GM23248 (cell line): ENCODE results near the gene ITIH4. TPM values are rescaled to one million over a fixed set of nuclear protein-coding genes. Genes with fewer than 3 reads are reported as not detected.

ENCODE experiments used
- DNase-seq: peaks from one replicate; pipeline ENCODE4 v3.0.0-alpha.2; 2015
- H2AFZ ChIP-seq: fragments of 200-600 bp; sonication (generic); 2 replicates; pipeline ENCODE4 v1.6.1; 2016; ENCODE audit warnings: antibody characterized with exemption
- H3F3A ChIP-seq: fragments of 200-600 bp; sonication (generic); 2 replicates; pipeline ENCODE4 v1.6.1; 2016; ENCODE audit warnings: mild to moderate bottlenecking, antibody characterized with exemption, mixed run types; ENCODE audit not compliant: insufficient read depth
- H3K27ac ChIP-seq: fragments of 200-600 bp; sonication (generic); 2 replicates; pipeline ENCODE4 v1.5.1; 2016; ENCODE audit warnings: mild to moderate bottlenecking
- H3K27me3 ChIP-seq: fragments of 200-600 bp; sonication (generic); replicated peaks from 2 replicates; pipeline ENCODE4 v1.6.1; 2016; ENCODE audit warnings: mild to moderate bottlenecking; ENCODE audit not compliant: insufficient read depth
- H3K36me3 ChIP-seq: fragments of 200-600 bp; sonication (generic); 2 replicates; pipeline ENCODE4 v1.6.1; 2016; ENCODE audit warnings: low read depth, mild to moderate bottlenecking
- H3K4me1 ChIP-seq: fragments of 200-600 bp; sonication (generic); 2 replicates; pipeline ENCODE4 v1.6.1; 2016; ENCODE audit warnings: mild to moderate bottlenecking; ENCODE audit not compliant: insufficient read depth
- H3K4me2 ChIP-seq: fragments of 200-600 bp; sonication (generic); one replicate; pipeline ENCODE4 v1.6.1; 2016; ENCODE audit warnings: mild to moderate bottlenecking; ENCODE audit not compliant: unreplicated experiment
- H3K4me3 ChIP-seq: fragments of 200-600 bp; sonication (generic); 2 replicates; pipeline ENCODE4 v1.5.1; 2016; ENCODE audit warnings: mild to moderate bottlenecking
- H3K79me2 ChIP-seq: fragments of 200-600 bp; sonication (generic); 2 replicates; pipeline ENCODE4 v1.6.1; 2016; ENCODE audit warnings: mild to moderate bottlenecking; ENCODE audit not compliant: insufficient read depth
- H3K9ac ChIP-seq: fragments of 200-600 bp; sonication (generic); 2 replicates; pipeline ENCODE4 v1.6.1; 2016; ENCODE audit warnings: mild to moderate bottlenecking
- H3K9me2 ChIP-seq: fragments of 200-600 bp; sonication (generic); 2 replicates; pipeline ENCODE4 v1.6.1; 2016; ENCODE audit warnings: mixed run types, mild to moderate bottlenecking, moderate library complexity; ENCODE audit not compliant: insufficient read depth
- H3K9me3 ChIP-seq: fragments of 200-600 bp; sonication (generic); one replicate; pipeline ENCODE4 v1.6.1; 2017; ENCODE audit warnings: low read depth
- H4K20me1 ChIP-seq: fragments of 200-600 bp; sonication (generic); 2 replicates; pipeline ENCODE4 v1.6.0; 2016; ENCODE audit not compliant: insufficient read depth
- EZH2 ChIP-seq: fragments of 200-600 bp; sonication (generic); IDR thresholded peaks from 2 replicates; pipeline ENCODE4 v1.6.1; 2018; ENCODE audit warnings: antibody characterized with exemption, mild to moderate bottlenecking; ENCODE audit not compliant: insufficient read depth, poor library complexity, severe bottlenecking
- EZH2phosphoT487 ChIP-seq: fragments of 200-600 bp; sonication (generic); IDR thresholded peaks from 2 replicates; pipeline ENCODE4 v1.6.1; 2018; ENCODE audit warnings: antibody characterized with exemption, moderate library complexity, mild to moderate bottlenecking, low read depth; ENCODE audit not compliant: insufficient read depth
- WGBS, 2 experiments: methylation state at CpG; one replicate each; pipeline ENCODE4 v1.1.6; 2015 to 2017; ENCODE audit warnings: low lambda C conversion rate in 2 of 2, low coverage in 1 of 2; ENCODE audit errors: missing lambda C conversion rate in 2 of 2; 5-methylcytosine and 5-hydroxymethylcytosine counted together
- in situ Hi-C: fragments of 300-500 bp; cut with MboI; formaldehyde crosslinking; loops from 2 replicates; pipeline ENCODE4 v1.15.0; 2020
- polyA plus RNA-seq: library from polyadenylated mRNA; unstranded; fragments of >200 nt; fragmentation: Nextera tagmentation; extraction: Ambion mirVana; gene quantifications from 2 replicates; pipeline ENCODE4 v1.2.1, GENCODE V29; 2016
- total RNA-seq: library from RNA; depleted of rRNA; stranded (reverse); fragments of >200 nt; shearing (Covaris generic); gene quantifications from 2 replicates; pipeline ENCODE4 v1.2.3, GENCODE V29; 2014

Gene ITIH4
- total and polyA plus RNA-seq, 2 experiments from 2014 or later: 0.11 TPM; not detected in 1

DNA sequence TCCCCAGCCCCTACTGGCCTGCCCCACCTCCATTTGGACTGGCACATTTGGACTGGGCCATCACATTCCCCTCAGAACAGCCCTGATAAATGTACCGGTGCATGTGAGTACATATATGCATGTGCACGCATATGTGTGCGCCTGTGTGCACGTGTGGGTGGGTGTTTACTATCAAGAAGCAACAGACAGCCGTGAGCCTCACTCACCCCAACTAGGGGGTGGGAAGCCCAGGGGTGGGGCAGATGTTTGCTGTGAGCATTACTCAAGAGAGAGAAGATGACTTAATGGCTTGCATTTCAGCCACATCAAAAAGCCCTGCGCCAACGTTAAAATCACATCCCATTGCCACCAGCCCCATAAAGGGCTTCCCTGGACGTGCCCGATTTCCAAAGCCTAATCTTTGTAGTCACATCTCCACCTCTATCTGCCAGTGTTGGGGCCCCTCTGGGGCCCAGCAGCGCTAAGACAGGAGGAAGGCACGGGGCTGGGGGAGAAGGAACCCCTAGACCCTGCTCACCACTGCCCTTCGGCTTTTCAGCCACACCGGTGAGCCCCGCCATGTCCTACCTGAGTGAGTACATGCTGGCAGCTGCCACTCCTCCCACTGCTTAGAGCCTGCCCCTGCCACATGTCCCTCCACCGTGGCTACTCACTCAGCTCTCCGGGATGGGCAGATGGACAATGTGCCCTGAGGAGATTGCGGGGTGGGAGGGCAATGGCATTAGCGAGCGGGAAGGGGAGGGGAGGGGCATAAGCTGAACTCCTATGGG lies 25.0 kb downstream of the ITIH4 start:
- in situ Hi-C loops: no loop called here
- H3K9me2 ChIP-seq: no peaks in the 10 kb centered on the region
- no peaks in the 10 kb centered on the region for H3K9me3 ChIP-seq
- H3F3A ChIP-seq: no peaks in the 10 kb centered on the region
- 0 out of 2 replicates have a peak, but pooled peaks cover 4% of the 10 kb centered on the region for H3K4me1 ChIP-seq
- H3K27ac ChIP-seq: no peak overlapping the region
- no peaks in the 10 kb centered on the region for H4K20me1 ChIP-seq
- H3K79me2 ChIP-seq: no peaks in the 10 kb centered on the region
- no peak for TF ChIP-seq EZH2phosphoT487
- no peak for TF ChIP-seq EZH2
- H3K4me2 ChIP-seq: no peak overlapping the region
- 48 to 58% methylated on average over 17 to 19 of the region's 19 CpGs for WGBS, 2 experiments
- H3K9ac ChIP-seq: no peak overlapping the region
- no peak for DNase-seq
- no peaks in the 10 kb centered on the region for H3K36me3 ChIP-seq
- no peak overlapping the region for H3K4me3 ChIP-seq
- no peaks in the 10 kb centered on the region for H3K27me3 ChIP-seq
- H2AFZ ChIP-seq: no peak overlapping the region

DNA sequence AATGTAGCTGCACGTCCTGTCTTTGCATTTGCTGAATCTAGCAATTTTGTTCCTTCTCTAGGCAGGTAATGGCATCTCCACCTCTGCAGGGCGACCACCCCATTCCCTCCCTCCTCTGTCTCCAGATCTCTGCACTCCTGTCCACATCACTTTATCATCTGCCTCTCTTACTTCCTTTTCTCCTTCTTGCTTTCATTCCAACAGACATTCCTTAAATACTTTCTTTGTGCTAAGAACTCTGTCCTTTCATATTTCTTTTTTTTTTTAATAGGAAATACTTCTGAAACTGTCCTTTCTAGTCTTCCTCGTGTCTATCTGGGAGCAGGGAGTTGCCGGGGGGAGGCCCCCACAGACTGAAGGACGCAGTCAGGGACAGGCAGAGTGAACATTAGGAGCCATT lies 28.6 kb downstream of the ITIH4 start:
- Histone ChIP-seq H3K4me3 (no peak overlapping the region), H3K36me3 (no peaks in the 10 kb centered on the region), H3K27ac (no peak overlapping the region), H2AFZ (no peak overlapping the region), H3K79me2 (no peaks in the 10 kb centered on the region), H3F3A (no peaks in the 10 kb centered on the region), H3K27me3 (no peaks in the 10 kb centered on the region), H3K9me2 (no peaks in the 10 kb centered on the region), H3K4me2 (no peak overlapping the region), H3K9me3 (no peaks in the 10 kb centered on the region), H3K4me1 (0 out of 2 replicates have a peak, but pooled peaks cover 4% of the 10 kb centered on the region), H3K9ac (no peak overlapping the region), H4K20me1 (no peaks in the 10 kb centered on the region)
- WGBS, 2 experiments: 32 to 40% methylated on average over 5 of the region's 5 CpGs
- in situ Hi-C loops: no loop called here
- TF ChIP-seq EZH2phosphoT487 (no peak), EZH2 (no peak)
- DNase-seq: no peak

DNA sequence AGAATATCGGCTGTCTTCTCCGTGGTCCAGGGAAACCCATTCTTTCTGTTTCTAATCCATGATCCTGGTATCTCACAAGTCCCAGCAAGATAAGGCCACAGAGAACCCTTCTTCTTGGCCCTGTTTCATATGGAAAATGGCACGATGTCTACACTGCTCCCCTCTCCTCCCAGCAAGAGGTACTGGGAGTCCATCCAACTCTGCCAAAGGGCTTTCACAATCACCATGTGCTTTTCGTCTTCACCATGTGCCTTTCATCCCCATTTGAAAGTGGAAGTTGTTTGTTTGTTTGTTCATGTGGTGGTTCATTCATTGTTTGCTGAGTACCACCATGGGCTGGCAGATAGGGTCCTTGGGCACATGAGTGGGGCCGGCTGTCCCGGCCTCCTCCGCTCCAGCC lies 30.4 kb downstream of the ITIH4 start:
- DNase-seq: no peak

GRCh38 chr3:52798978-52799476 lies 31.4 kb downstream of the ITIH4 start:
- peak; percentile 24 for DNase-seq
- WGBS, 2 experiments: 48 to 51% methylated on average over 14 of the region's 14 CpGs
- in situ Hi-C loops: no loop called here

More for the DNA sequence above, 30.4 kb downstream of the ITIH4 start:
- Histone ChIP-seq H3K4me2 (no peak overlapping the region), H3K27ac (no peak overlapping the region), H3K4me1 (0 out of 2 replicates have a peak, but pooled peaks cover 4% of the 10 kb centered on the region), H4K20me1 (no peaks in the 10 kb centered on the region), H3K9ac (no peak overlapping the region), H3K9me2 (no peaks in the 10 kb centered on the region), H2AFZ (no peak overlapping the region), H3K27me3 (no peaks in the 10 kb centered on the region), H3K4me3 (no peak overlapping the region), H3K9me3 (no peaks in the 10 kb centered on the region), H3K79me2 (no peaks in the 10 kb centered on the region), H3K36me3 (no peaks in the 10 kb centered on the region), H3F3A (no peaks in the 10 kb centered on the region)
- no peak for TF ChIP-seq EZH2phosphoT487
- TF ChIP-seq EZH2: no peak
- 57 to 63% methylated on average over 7 of the region's 7 CpGs for WGBS, 2 experiments
- in situ Hi-C loops: no loop called here

More at GRCh38 chr3:52798978-52799476, 31.4 kb downstream of the ITIH4 start:
- Histone ChIP-seq H3K36me3 (no peaks in the 10 kb centered on the region), H3K4me1 (0 out of 2 replicates have a peak, but pooled peaks cover 4% of the 10 kb centered on the region), H3K9me3 (no peaks in the 10 kb centered on the region), H2AFZ (no peak overlapping the region), H3F3A (no peaks in the 10 kb centered on the region), H3K79me2 (no peaks in the 10 kb centered on the region), H4K20me1 (no peaks in the 10 kb centered on the region), H3K9me2 (no peaks in the 10 kb centered on the region), H3K9ac (no peak overlapping the region), H3K27me3 (no peaks in the 10 kb centered on the region), H3K27ac (no peak overlapping the region), H3K4me2 (no peak overlapping the region), H3K4me3 (no peak overlapping the region)
- TF ChIP-seq EZH2 (no peak), EZH2phosphoT487 (no peak)
